GM19099 (cell line): ENCODE measurements around the gene PHF14.

Experiments used
- POLR2A ChIP-seq: IDR thresholded peaks from 3 replicates; pipeline ENCODE4 v1.6.1; 2011; ENCODE audit warnings: low read depth; ENCODE audit not compliant: insufficient read length; ENCODE audit errors: extremely low read depth

Gene PHF14

GRCh38 chr7:11078247-11078834, 104.7 kb downstream of the PHF14 start:
- no peak for TF ChIP-seq POLR2A

DNA sequence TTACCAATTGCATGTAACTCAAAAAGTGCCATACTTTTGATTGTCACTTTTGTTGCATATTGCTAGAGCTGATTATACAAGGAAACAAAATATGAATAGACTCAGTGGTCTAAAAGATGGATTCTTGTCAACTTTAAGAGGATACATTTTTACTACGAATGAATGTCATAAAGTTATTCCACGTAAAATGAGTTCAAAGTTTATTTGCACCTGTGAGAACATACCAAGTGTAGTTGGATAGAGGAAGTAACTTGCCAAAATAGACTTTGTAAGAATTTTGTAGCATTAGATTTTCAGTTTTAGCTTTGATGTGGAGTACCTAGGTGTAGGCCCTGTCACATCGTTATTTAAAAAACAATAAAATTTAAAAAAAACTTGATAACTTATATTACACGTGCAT, 106.2 kb downstream of the PHF14 start:
- no peak for TF ChIP-seq POLR2A

- no peak for TF ChIP-seq POLR2A
Measured at GRCh38 chr7:11082121-11082520, 108.4 kb downstream of the PHF14 start.

GRCh38 chr7:11082552-11083213, 109.0 kb downstream of the PHF14 start:
- no peak for TF ChIP-seq POLR2A

DNA sequence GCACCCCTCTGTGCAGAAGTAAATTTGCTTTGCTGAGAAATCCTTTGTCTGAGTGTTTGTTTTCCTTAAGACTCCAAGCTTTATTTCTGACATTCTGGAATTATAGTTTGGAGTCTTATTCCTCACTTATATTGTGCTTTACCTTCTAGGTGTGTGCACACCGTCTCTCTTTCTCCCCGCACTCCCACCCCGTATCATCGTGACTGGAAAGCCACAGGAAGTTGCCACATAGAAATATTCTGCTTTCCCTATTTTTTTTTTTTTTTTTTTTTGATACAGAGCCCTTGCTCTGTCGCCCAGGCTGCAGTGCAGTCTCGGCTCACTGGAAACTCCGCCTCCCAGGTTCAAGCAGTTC, 109.5 kb downstream of the PHF14 start:
- TF ChIP-seq POLR2A = no peak

DNA sequence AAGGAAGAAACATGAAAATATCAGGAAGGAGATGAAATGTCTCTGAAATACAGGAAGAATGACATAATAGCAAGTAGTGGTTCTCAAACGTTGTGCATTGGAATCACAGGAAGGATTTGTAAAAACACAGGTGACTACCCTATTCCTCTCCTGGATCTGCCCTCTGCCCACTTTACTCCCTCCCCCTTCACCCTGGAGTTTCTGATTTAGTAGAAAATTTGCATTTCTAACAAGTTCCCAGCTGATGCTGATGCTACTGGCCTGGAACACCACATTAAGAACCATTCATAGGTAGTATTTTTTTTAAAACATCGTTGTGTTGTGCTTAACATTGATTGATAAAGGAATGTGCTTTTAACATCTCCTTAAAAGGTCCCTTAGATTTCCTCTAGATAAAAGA, 130.9 kb downstream of the PHF14 start:
- TF ChIP-seq POLR2A = no peak

DNA sequence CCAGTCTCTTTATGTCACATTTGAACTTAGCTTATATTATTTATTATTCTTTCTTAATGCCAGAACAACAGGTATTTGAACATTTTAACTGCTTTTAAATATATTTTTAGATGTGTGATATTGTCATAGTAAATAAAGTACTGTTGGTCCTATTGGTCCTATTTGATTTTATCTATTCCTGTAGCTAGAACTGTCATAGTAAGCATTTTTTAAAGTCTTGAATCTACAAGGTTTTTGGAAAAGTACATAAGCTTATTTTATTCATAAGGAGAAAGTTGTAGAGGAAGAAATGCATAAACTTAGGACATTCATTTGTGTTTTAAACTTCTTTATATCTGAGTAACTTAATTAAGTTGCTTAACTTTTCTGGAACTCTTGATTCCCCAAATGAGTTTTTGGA, 136.0 kb downstream of the PHF14 start:
- TF ChIP-seq POLR2A = no peak

DNA sequence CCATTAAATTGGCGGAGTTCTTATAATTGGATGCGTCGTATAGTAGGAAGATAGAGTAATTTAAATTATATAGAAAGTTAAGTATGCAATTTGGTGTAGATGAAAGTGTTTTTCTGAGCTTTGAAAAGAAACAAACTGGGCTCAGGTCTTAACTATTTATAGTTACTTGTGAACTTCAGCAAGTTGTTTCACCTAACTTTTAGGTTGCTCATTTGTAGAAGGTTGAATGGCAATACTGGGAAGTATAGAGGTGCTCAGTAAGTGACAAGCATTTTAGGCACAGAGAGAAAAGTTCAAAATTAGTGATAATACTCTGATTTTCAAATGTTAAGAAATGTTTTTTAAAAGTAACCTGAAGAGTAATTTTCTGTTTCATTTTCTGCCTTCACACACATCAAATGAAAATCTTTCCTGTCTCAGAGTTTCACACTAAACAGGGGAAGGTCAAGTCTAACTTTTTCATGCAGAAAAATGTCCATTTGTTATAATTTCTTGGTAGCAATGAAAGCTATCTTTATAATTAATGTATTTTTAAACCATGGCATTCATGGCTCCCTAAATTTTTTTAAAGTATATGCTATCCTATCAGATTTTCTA, 146.5 kb downstream of the PHF14 start:
- TF ChIP-seq POLR2A = no peak

DNA sequence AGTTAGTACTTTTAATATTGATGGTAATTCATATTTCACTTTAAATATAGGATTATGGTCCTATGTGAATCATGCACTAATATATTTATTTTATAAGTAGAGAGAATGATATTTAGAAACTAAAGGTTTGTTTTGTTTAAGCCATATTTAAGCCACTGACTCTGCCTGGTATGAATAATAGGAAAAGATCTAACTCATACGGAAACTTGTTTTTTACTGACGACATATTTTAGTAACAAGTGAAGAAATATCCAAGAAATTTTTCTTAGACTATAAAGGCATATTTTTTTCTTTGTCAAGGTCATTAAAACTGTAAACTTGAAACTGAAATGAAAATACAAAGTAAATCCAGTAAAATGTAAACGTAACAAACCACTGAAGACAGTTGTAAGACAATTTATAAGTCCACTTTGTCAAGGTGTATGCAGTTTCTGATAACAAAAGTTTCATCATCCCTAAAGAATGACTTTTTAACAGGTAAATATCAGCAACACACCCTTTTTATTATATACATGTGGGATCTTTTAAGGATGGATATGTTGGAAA, 147.1 kb downstream of the PHF14 start:
- TF ChIP-seq POLR2A = no peak

- no peak for TF ChIP-seq POLR2A
Measured at GRCh38 chr7:11124856-11125559, 151.3 kb downstream of the PHF14 start.

- no peak for TF ChIP-seq POLR2A
Measured at GRCh38 chr7:11127114-11127785, 153.6 kb downstream of the PHF14 start.

DNA sequence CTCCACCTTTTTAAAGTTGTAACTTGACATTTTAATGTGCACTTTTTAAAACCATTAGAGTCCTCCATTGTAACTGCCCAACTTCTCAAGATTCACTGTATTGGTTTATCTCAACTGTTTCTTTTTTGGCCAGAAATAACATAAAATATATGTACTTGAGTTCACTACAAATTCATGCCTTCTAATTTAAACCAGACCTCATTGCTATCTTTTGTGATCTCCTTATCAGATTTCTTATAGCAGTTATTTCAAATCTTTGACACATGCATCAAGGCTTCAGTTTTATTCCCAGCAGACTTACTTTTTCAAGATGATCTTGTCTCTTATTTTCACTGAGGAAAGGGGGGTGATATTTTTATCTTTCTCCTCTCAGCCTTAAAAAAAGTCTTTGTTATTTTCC, 154.3 kb downstream of the PHF14 start:
- no peak for TF ChIP-seq POLR2A

DNA sequence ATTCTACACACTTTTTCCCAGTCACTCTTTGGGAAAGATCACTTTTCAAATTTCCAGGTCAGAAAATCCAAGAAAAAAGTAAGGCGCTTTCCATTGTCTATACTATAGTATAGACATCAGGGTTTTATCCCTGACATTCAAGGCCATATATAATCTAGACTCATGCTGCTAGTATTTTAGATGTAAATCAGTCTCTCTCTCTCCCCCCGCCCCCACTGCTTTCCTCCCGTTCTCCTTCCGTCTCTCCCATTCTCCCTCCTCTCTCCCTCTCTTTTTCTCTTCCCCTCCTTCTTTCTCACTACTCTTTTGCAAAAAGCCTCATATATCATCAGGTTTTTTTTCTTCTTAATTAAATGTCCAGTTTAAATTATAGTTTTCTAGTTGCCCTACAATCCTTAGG, 154.8 kb downstream of the PHF14 start:
- TF ChIP-seq POLR2A = no peak

- TF ChIP-seq POLR2A = no peak
Measured at GRCh38 chr7:11130012-11130411, 156.3 kb downstream of the PHF14 start.

GRCh38 chr7:11130601-11131000, 156.9 kb downstream of the PHF14 start:
- TF ChIP-seq POLR2A = no peak
